Lung (tissue), 12 donors: ENCODE results near the gene KCNJ5. TPM values are rescaled to one million over a fixed set of nuclear protein-coding genes. Genes with fewer than 3 reads are reported as not detected.

ENCODE experiments used
- ATAC-seq: fragments of 200-7000 bp; cut with Tn5 transposase; one replicate; pipeline ENCODE4 v1.9.1; 2020; ENCODE audit warnings: moderate number of reproducible peaks; ENCODE audit not compliant: insufficient read depth, low FRiP score
- DNase-seq, 3 donors: peaks; one replicate each; pipeline ENCODE4 v3.0.0-alpha.2; 2013 to 2017
- H3K27ac ChIP-seq, 2 donors: one replicate each; pipeline ENCODE4 v1.5.1; 2013; ENCODE audit warnings: mild to moderate bottlenecking in 2 of 2, moderate library complexity in 2 of 2, control low read depth in 1 of 2, inconsistent platforms in 1 of 2, low read depth in 1 of 2, low read length in 1 of 2
- H3K27me3 ChIP-seq, 3 donors: one replicate each; pipeline ENCODE4 v1.5.1; 2013; ENCODE audit warnings: low read length in 2 of 3; ENCODE audit not compliant: control insufficient read depth in 3 of 3, insufficient read depth in 3 of 3
- H3K36me3 ChIP-seq, 4 donors: one replicate each; pipeline ENCODE4 v1.5.1; 2013; ENCODE audit warnings: low read length in 4 of 4, mild to moderate bottlenecking in 1 of 4, moderate library complexity in 1 of 4; ENCODE audit not compliant: control insufficient read depth in 4 of 4, insufficient read depth in 4 of 4
- H3K4me1 ChIP-seq, 5 donors: one replicate each; pipeline ENCODE4 v1.5.1; 2013; ENCODE audit warnings: low read length in 5 of 5, mild to moderate bottlenecking in 2 of 5, moderate library complexity in 1 of 5; ENCODE audit not compliant: control insufficient read depth in 5 of 5, insufficient read depth in 5 of 5
- H3K4me3 ChIP-seq: one replicate; pipeline ENCODE4 v1.5.1; 2013; ENCODE audit warnings: mild to moderate bottlenecking, control low read depth, moderate library complexity
- H3K9ac ChIP-seq, 2 donors: one replicate each; pipeline ENCODE4 v1.5.1; 2013; ENCODE audit warnings: low read length in 2 of 2, control low read depth in 1 of 2; ENCODE audit not compliant: insufficient read depth in 1 of 2
- H3K9me3 ChIP-seq, 4 donors: one replicate each; pipeline ENCODE4 v1.5.1; 2013; ENCODE audit warnings: low read length in 3 of 4, mild to moderate bottlenecking in 1 of 4, moderate library complexity in 1 of 4; ENCODE audit not compliant: control insufficient read depth in 4 of 4, insufficient read depth in 3 of 4
- WGBS, 2 donors: extraction: QIAGEN DNeasy Blood & Tissue Kit; methylation state at CpG; one replicate each; pipeline ENCODE4 v1.1.7; 2013; 5-methylcytosine and 5-hydroxymethylcytosine counted together
- polyA plus RNA-seq, 2 donors: library from polyadenylated mRNA; stranded (reverse); fragments of 200-250 nt; gene quantifications; one replicate each; pipeline ENCODE4 v1.2.1, GENCODE V29; 2013
- total RNA-seq, 2 donors: library from RNA; depleted of rRNA in 1 of 2; stranded (reverse); fragments of >200 nt in 1 of 2; gene quantifications; one replicate each; pipeline ENCODE4 v1.2.1, GENCODE V29; 2014 to 2021
- TF ChIP-seq, protein P1 (sequence below): IDR thresholded peaks from 2 replicates; pipeline ENCODE4 v1.5.1; 2012; ENCODE audit warnings: mild to moderate bottlenecking; ENCODE audit errors: control extremely low read depth, extremely low read depth
- donor health status: control.
- donor health status: control.
- donor health status: Bipolar disorder and iron deficiency.
- donor health status: healthy.
- donor health status: DM: yes; HTN: yes; CAD: no.

Gene KCNJ5
- total and polyA plus RNA-seq, 4 donors, result 2.0 to 5.0 (median 2.8) TPM

DNA sequence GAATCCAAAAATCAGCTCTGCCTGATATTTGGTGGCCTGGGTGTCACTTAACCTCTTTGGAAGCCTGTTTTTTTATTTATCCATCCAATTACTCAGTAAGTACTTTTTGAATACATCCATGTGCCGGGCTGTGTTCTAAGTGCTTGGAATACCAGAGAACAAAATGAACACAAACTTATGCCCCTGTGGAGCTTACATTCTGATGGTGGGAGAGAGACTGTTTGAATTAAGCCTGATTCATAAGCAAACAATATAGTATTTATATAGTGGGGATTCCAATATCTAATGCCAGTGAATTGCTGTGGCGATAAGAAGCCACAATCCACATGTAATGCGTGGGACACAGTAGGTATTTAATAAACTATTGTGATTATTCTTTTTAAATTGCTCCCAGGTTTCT lies 19.4 kb downstream of the KCNJ5 start:
- Histone ChIP-seq H3K27ac (no peak overlapping the region), H3K9ac (no peak overlapping the region), H3K9me3 (peaks cover 0 to 3% (median 0%) of the 10 kb centered on the region in 4 donors), H3K27me3 (peaks cover 0 to 3% (median 0%) of the 10 kb centered on the region in 3 donors), H3K4me3 (no peak overlapping the region), H3K36me3 (peaks cover 0 to 2% (median 0%) of the 10 kb centered on the region in 4 donors), H3K4me1 (peaks cover 2 to 9% (median 3%) of the 10 kb centered on the region in 5 donors)
- TF ChIP-seq, protein P1, sequence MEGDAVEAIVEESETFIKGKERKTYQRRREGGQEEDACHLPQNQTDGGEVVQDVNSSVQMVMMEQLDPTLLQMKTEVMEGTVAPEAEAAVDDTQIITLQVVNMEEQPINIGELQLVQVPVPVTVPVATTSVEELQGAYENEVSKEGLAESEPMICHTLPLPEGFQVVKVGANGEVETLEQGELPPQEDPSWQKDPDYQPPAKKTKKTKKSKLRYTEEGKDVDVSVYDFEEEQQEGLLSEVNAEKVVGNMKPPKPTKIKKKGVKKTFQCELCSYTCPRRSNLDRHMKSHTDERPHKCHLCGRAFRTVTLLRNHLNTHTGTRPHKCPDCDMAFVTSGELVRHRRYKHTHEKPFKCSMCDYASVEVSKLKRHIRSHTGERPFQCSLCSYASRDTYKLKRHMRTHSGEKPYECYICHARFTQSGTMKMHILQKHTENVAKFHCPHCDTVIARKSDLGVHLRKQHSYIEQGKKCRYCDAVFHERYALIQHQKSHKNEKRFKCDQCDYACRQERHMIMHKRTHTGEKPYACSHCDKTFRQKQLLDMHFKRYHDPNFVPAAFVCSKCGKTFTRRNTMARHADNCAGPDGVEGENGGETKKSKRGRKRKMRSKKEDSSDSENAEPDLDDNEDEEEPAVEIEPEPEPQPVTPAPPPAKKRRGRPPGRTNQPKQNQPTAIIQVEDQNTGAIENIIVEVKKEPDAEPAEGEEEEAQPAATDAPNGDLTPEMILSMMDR, result no peak
- ATAC-seq (no peak), DNase-seq (no peak)
- WGBS, 2 donors, result 90 to 93% methylated on average over 3 of the region's 3 CpGs

DNA sequence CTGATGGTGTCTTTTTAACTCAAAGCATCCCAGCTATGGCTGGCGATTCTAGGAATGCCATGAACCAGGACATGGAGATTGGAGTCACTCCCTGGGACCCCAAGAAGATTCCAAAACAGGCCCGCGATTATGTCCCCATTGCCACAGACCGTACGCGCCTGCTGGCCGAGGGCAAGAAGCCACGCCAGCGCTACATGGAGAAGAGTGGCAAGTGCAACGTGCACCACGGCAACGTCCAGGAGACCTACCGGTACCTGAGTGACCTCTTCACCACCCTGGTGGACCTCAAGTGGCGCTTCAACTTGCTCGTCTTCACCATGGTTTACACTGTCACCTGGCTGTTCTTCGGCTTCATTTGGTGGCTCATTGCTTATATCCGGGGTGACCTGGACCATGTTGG lies 20.1 kb downstream of the KCNJ5 start:
- H3K27ac ChIP-seq, result no peak overlapping the region
- H3K9me3 ChIP-seq, result peaks cover 0 to 3% (median 0%) of the 10 kb centered on the region in 4 donors
- WGBS, 2 donors, result 97% methylated on average over 17 of the region's 17 CpGs
- TF ChIP-seq, protein P1, result no peak
- H3K4me1 ChIP-seq, result peaks cover 2 to 9% (median 3%) of the 10 kb centered on the region in 5 donors
- no peak overlapping the region for H3K4me3 ChIP-seq
- no peak overlapping the region for H3K9ac ChIP-seq
- ATAC-seq (no peak), DNase-seq (no peak)
- peaks cover 0 to under 1% (median 0%) of the 10 kb centered on the region in 3 donors for H3K27me3 ChIP-seq
- peaks cover 0 to 2% (median 0%) of the 10 kb centered on the region in 4 donors for H3K36me3 ChIP-seq

DNA sequence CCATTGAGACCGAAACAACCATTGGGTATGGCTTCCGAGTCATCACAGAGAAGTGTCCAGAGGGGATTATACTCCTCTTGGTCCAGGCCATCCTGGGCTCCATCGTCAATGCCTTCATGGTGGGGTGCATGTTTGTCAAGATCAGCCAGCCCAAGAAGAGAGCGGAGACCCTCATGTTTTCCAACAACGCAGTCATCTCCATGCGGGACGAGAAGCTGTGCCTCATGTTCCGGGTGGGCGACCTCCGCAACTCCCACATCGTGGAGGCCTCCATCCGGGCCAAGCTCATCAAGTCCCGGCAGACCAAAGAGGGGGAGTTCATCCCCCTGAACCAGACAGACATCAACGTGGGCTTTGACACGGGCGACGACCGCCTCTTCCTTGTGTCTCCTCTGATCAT lies 20.5 kb downstream of the KCNJ5 start:
- Histone ChIP-seq H3K9ac (no peak overlapping the region), H3K4me1 (peaks cover 2 to 9% (median 3%) of the 10 kb centered on the region in 5 donors), H3K9me3 (peaks cover 0 to 3% (median 0%) of the 10 kb centered on the region in 4 donors), H3K27ac (no peak overlapping the region), H3K27me3 (no peaks in the 10 kb centered on the region), H3K4me3 (no peak overlapping the region), H3K36me3 (peaks cover 0 to 2% (median 0%) of the 10 kb centered on the region in 4 donors)
- TF ChIP-seq, protein P1, result no peak
- WGBS, 2 donors, result 96 to 98% methylated on average over 18 of the region's 18 CpGs
- DNase-seq, result no peak
- no peak for ATAC-seq

DNA sequence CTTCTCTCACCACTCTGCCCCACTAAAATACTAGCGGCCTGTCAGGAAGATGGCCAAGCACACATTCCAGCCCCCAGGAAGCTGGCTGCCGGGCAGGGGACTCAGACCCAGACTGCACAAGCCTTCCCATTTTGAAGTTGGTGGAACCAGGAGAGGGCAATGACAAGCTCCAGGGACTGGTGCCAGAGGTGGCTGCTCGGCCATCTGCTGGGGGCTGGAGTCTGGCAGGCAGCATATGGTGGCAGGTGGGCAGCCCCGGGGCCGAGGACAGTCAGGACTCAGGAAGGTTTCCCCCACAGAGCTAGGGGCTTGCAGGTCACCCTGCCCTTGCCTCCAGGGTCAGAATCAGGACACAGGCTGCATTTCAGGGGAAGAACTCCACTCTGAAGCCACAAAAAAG lies 22.6 kb downstream of the KCNJ5 start:
- TF ChIP-seq, protein P1, result no peak

More for the DNA sequence above, 22.6 kb downstream of the KCNJ5 start:
- H3K36me3 ChIP-seq, result peaks cover 0 to 2% (median 0%) of the 10 kb centered on the region in 4 donors
- H3K4me1 ChIP-seq, result peaks cover 0 to 7% (median 3%) of the 10 kb centered on the region in 5 donors
- no peaks in the 10 kb centered on the region for H3K27me3 ChIP-seq
- no peak overlapping the region for H3K9ac ChIP-seq
- no peak overlapping the region for H3K27ac ChIP-seq
- H3K9me3 ChIP-seq, result peaks cover 0 to 3% (median 0%) of the 10 kb centered on the region in 4 donors
- 90 to 93% methylated on average over 5 of the region's 5 CpGs for WGBS, 2 donors
- ATAC-seq (no peak), DNase-seq (no peak)
- no peak overlapping the region for H3K4me3 ChIP-seq
